Activated CD4-positive, alpha-beta T cell treated with anti-CD3 and anti-CD28 coated beads for 36 hours (primary cell): ENCODE measurements around the gene INPP5A. TPM values are rescaled to one million over a fixed set of nuclear protein-coding genes. Genes with fewer than 3 reads are reported as not detected.
"Not testable (repeated sequence)": the region's sequence is repeated elsewhere in the genome, so short reads cannot be mapped to it uniquely, and the experiment has no call there.

Experiments
- ATAC-seq: fragments of 200-7000 bp; cut with Tn5 transposase; one replicate; pipeline ENCODE4 v1.10.0; 2021; ENCODE audit warnings: mild to moderate bottlenecking, moderate library complexity
- CTCF ChIA-PET: fragments of 350-600 bp; sonication (Branson Sonifier 250); formaldehyde crosslinking; loops from one replicate; lab custom pipeline; 2021; ENCODE audit warnings: antibody characterized with exemption; lab: Charles Lee
- POLR2A ChIA-PET: fragments of 350-600 bp; sonication (Branson Sonifier 250); formaldehyde crosslinking; loops from one replicate; lab custom pipeline; 2021; ENCODE audit warnings: antibody characterized with exemption, inconsistent platforms; lab: Charles Lee
- DNase-seq: peaks from one replicate; pipeline ENCODE4 v3.0.0-alpha.2; 2020
- H3K27ac Mint-ChIP-seq: one replicate; pipeline ENCODE4 v1.8.0; 2021; ENCODE audit warnings: mixed read lengths
- H3K27me3 Mint-ChIP-seq: one replicate; pipeline ENCODE4 v1.8.0; 2021; ENCODE audit warnings: mixed read lengths
- H3K36me3 Mint-ChIP-seq: one replicate; pipeline ENCODE4 v1.8.0; 2021; ENCODE audit warnings: low read depth, mixed read lengths
- H3K4me1 Mint-ChIP-seq: one replicate; pipeline ENCODE4 v1.8.0; 2021; ENCODE audit warnings: mixed read lengths
- H3K4me3 Mint-ChIP-seq: one replicate; pipeline ENCODE4 v1.8.0; 2021; ENCODE audit warnings: mild to moderate bottlenecking, moderate library complexity, mixed read lengths
- H3K9me3 Mint-ChIP-seq: one replicate; pipeline ENCODE4 v1.8.0; 2021; ENCODE audit warnings: low read depth, mixed read lengths
- intact Hi-C, 2 experiments: fragments of 100-400 bp; cut with DNase I in 1 of 2; cut with micrococcal nuclease in 1 of 2; formaldehyde crosslinking; loops; one replicate each; pipeline versions ENCODE4 v1.14.2 to v1.15.1; 2022 to 2024; cut with DNase I, micrococcal nuclease
- total RNA-seq, 2 experiments: library from RNA; stranded (reverse); gene quantifications; one replicate each; pipeline ENCODE4 v1.2.3, GENCODE V29; 2021

INPP5A gene
- 1 to 10 TPM; 8.1 to 9.3 TPM for total RNA-seq

DNA sequence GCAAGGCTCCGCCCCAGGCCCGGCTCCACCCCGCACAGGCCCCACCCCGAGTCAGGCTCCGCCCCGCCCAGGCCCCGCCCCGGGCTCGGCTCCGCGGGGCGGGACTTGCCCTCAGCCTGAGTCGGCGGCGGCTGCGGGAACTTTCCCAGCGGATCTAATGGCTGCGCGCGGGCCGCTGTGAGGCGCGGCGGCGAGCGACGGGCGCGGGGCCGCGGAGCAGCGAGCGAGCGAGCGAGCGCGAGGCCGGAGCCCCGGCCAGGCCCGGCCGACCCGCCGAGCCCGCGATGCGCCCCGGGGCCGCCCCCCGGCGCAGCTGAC, at the start of gene INPP5A:
TSS of gene INPP5A (plus strand) at position 104 of the 318 bp plus-strand sequence. CDS start 310 bp downstream, outside the sequence.
- peak within 1 kb of the TSS; percentile 87 for H3K4me3 Mint-ChIP-seq
- DNase-seq (no peak), ATAC-seq (peak; percentile 89)
- H3K27ac Mint-ChIP-seq, result peak within 1 kb of the TSS; percentile 91
- H3K4me1 Mint-ChIP-seq, result peaks cover 52% of the 10 kb centered on the region
- H3K36me3 Mint-ChIP-seq, result peaks cover 4% of the 10 kb centered on the region
- H3K9me3 Mint-ChIP-seq, result no peaks in the 10 kb centered on the region
- ChIA-PET POLR2A (no interaction called here), CTCF (no interaction called here)
- no peaks in the 10 kb centered on the region for H3K27me3 Mint-ChIP-seq
- intact Hi-C loops, result loop anchor here (1.0 to 5.0 kb wide), 15 partner anchors 84 to 841 kb away; partner anchors contain the start of genes LRRC27 (in 2 of the 2), PAOX (in 2 of the 2), DPYSL4 (in 1 of the 2) and FUOM (in 1 of the 2)

DNA sequence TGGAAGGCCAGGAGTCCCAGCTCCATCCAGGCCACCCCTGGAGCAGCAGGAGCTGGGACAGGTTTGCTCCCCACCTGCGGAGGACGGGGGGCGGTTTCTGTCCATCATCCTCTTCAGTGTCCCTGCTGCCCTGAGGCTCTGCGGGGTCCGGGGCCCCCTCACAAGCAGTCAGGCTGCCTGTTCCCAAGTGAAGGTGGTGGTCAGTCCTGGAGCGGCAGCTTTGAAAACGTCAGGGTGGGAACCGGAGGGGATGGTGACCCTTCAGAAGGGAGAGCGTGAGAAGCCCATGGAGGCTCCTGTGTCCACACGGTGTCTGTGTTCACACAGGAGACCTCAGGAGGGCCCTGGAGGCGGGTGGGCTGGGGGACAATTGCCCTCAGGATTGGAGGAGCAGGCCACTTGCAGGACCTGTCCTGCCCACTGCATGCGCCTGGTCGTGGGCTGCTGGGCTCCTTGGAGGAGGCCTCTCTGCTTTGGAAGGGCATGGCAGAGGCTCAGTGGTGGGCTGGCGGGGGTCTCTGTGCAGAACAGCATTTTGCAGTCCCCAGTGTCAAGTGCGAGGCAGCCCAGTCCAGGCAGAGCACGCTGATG, 49.3 kb upstream of the INPP5A start:
- CTCF ChIA-PET, result no interaction called here
- POLR2A ChIA-PET, result interaction anchor here (0.7 kb wide), 1 partner anchor 43 kb away, joined by 3 read pairs; no protein-coding TSS in a partner anchor
- intact Hi-C loops, result no loop called here
- no peak overlapping the region for H3K4me3 Mint-ChIP-seq
- H3K9me3 Mint-ChIP-seq, result no peaks in the 10 kb centered on the region
- no peaks in the 10 kb centered on the region for H3K27me3 Mint-ChIP-seq
- no peak overlapping the region for H3K27ac Mint-ChIP-seq
- no peaks in the 10 kb centered on the region for H3K4me1 Mint-ChIP-seq
- ATAC-seq (no peak), DNase-seq (peak; percentile 2)
- no peaks in the 10 kb centered on the region for H3K36me3 Mint-ChIP-seq

GRCh38 chr10:132489053-132489703, 48.4 kb upstream of the INPP5A start:
- intact Hi-C loops, result no loop called here

DNA sequence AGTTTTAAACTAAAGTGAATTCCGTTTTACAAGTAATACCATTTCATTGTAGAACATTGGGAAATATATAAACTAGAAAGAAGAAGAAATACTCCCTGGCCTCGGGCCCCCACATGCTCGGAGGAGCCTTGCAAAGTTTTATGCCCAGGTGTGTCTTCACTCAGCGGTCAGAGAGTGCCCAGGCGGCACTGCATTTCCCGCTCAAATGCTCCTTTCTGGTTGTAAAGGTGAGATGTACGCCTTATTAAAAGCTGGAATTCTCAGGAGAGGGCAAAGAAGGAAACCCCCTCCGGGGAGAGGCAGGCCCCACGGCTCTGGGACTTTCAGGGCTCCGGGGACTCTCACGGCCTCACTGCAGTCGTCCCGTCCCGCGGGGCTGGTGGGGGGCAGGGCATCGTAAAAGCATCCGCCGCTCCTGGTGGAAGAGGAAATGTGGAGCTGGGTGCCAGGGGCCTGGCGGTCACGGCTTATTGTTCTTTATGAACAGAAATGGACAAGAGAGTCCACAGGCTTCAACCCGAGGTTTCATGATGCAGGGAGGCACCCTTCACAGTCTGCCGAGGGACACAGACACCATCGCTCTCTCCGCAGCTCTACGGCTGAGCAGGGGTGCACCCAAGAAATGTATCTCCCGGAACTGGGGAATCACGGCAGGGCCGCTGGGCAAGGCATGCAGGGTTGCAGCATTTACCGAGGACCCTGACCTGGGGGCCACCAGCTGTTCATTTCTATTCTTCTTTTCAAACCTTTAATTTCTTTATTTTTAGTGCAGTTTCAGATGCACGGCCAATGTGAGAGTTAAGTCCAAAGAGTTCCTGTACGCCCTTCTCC, 47.7 kb upstream of the INPP5A start:
- no peaks in the 10 kb centered on the region for H3K9me3 Mint-ChIP-seq
- CTCF ChIA-PET, result no interaction called here
- POLR2A ChIA-PET, result no interaction called here
- H3K4me3 Mint-ChIP-seq, result no peak overlapping the region
- intact Hi-C loops, result no loop called here
- DNase-seq (peak; percentile 1), ATAC-seq (no peak)
- no peak overlapping the region for H3K27ac Mint-ChIP-seq
- no peaks in the 10 kb centered on the region for H3K4me1 Mint-ChIP-seq
- H3K27me3 Mint-ChIP-seq, result no peaks in the 10 kb centered on the region
- H3K36me3 Mint-ChIP-seq, result no peaks in the 10 kb centered on the region

More at GRCh38 chr10:132489053-132489703, 48.4 kb upstream of the INPP5A start:
- DNase-seq, result peak; percentile 1
- H3K27me3 Mint-ChIP-seq, result no peaks in the 10 kb centered on the region
- CTCF ChIA-PET, result no interaction called here
- no peak for ATAC-seq
- no peak overlapping the region for H3K27ac Mint-ChIP-seq
- no peaks in the 10 kb centered on the region for H3K36me3 Mint-ChIP-seq
- no peaks in the 10 kb centered on the region for H3K4me1 Mint-ChIP-seq
- no peaks in the 10 kb centered on the region for H3K9me3 Mint-ChIP-seq
- POLR2A ChIA-PET, result no interaction called here
- no peak overlapping the region for H3K4me3 Mint-ChIP-seq

GRCh38 chr10:132491534-132491933, 46.1 kb upstream of the INPP5A start:
- H3K27ac Mint-ChIP-seq, H3K27me3 Mint-ChIP-seq, H3K36me3 Mint-ChIP-seq, POLR2A ChIA-PET, ATAC-seq, H3K9me3 Mint-ChIP-seq, H3K4me3 Mint-ChIP-seq, H3K4me1 Mint-ChIP-seq, intact Hi-C loops, CTCF ChIA-PET: not testable (repeated sequence)
- DNase-seq, result peak; percentile 0

DNA sequence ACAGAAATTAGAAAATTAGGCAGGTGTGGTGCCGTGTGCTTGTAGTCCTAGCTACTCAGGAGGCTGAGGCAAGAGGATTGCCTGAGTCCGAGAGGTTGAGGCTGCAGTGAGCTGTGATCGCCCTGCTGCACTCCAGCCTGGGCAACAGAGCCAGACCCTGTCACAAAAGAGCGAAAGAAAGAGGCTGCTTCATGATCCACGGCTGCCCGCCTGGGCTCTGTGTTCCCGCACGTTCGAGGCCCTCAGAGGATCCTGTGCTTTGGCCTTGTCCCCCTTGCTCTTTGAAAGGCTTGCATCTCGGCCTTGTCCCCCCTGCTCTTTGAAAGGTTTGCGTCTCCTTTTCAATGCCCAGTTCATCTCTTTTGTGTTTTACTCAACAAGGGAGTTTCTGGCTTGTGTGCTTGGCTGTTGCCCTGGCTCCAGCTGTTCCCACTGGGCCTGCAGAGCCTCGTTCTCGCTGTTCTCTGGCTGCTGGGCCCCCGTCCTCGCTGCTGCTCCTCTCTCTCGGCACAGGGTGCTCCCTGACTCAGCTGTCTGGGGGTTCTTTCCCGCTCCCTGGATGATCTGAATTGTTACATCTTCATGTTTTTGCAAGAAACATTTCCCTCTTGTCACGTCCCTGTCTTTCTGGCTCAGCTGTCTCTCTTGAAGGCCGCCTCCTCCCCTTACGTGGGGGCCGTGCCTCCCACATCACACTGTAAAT, 45.1 kb upstream of the INPP5A start:
- intact Hi-C loops, result no loop called here
- Mint-ChIP-seq H3K9me3 (no peaks in the 10 kb centered on the region), H3K4me3 (no peak overlapping the region), H3K36me3 (no peaks in the 10 kb centered on the region), H3K4me1 (no peaks in the 10 kb centered on the region), H3K27me3 (no peaks in the 10 kb centered on the region), H3K27ac (no peak overlapping the region)
- CTCF ChIA-PET, result no interaction called here
- POLR2A ChIA-PET, result interaction anchor here (0.6 kb wide), 1 partner anchor 690 kb away, joined by 6 read pairs; no protein-coding TSS in a partner anchor
- DNase-seq (peak; percentile 0), ATAC-seq (no peak)

DNA sequence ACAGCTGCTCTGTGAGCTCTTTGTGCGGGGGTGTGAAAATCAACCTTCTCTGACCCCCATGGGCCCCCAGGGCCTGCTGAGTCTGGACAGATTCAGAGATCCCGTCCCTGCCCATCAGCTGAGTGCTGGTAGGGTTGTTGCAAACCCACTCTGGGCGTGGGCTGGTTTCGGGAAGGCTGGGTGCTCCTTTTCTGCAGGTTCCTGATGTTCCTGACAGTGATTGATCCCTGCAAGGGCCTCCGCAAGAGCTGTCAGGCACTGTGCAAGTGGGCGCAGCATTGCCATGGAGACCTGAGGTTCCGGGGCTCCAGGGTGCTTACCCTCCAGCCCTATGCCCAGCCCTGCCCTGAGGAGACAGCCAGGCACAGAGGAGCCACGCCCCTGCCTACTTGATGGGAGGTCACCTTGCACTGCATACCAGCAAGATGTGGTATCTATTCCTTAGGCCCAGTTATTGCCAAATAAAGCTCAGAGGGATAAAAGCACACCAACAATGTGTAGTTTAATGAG, 44.3 kb upstream of the INPP5A start:
- Mint-ChIP-seq H3K9me3 (no peaks in the 10 kb centered on the region), H3K36me3 (no peaks in the 10 kb centered on the region), H3K4me3 (no peak overlapping the region), H3K27me3 (no peaks in the 10 kb centered on the region), H3K4me1 (no peaks in the 10 kb centered on the region), H3K27ac (no peak overlapping the region)
- CTCF ChIA-PET, result interaction anchor here (0.6 kb wide), 1 partner anchor 80 kb away, joined by 3 read pairs; no protein-coding TSS in a partner anchor
- intact Hi-C loops, result no loop called here
- POLR2A ChIA-PET, result no interaction called here
- DNase-seq (peak; percentile 3), ATAC-seq (no peak)

DNA sequence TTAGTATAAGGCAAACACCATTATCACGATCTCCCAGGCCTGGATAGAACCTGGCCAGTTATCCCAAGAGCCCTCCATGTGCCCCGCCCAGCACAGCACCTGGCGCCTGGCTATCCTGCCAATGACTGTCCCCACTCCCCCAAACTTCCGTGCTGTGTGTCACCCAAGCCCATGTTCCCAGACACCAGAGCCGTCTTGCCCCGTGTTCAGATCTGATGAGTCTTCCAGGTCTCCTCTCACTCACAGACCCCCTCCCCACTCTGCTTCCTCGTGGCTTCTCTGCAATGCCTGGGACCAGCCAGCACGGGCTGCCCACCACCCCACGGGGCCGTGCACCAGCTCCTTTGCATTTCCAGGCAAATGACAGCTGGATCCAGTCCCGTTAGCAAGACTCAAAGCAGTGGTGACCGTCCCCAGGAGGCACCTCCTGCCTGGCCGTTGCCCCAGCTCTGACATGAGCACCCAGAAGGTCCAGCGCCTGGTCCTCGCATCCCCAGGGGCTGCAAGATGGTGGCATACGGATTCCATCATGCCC, 43.8 kb upstream of the INPP5A start:
- H3K9me3 Mint-ChIP-seq, result no peaks in the 10 kb centered on the region
- H3K27me3 Mint-ChIP-seq, result no peaks in the 10 kb centered on the region
- H3K4me1 Mint-ChIP-seq, result no peaks in the 10 kb centered on the region
- intact Hi-C loops, result no loop called here
- ChIA-PET CTCF (interaction anchor here (0.6 kb wide), 1 partner anchor 81 kb away, joined by 3 read pairs; no protein-coding TSS in a partner anchor), POLR2A (no interaction called here)
- H3K27ac Mint-ChIP-seq, result no peak overlapping the region
- H3K4me3 Mint-ChIP-seq, result no peak overlapping the region
- H3K36me3 Mint-ChIP-seq, result no peaks in the 10 kb centered on the region
- DNase-seq, result peak; percentile 2
- no peak for ATAC-seq

DNA sequence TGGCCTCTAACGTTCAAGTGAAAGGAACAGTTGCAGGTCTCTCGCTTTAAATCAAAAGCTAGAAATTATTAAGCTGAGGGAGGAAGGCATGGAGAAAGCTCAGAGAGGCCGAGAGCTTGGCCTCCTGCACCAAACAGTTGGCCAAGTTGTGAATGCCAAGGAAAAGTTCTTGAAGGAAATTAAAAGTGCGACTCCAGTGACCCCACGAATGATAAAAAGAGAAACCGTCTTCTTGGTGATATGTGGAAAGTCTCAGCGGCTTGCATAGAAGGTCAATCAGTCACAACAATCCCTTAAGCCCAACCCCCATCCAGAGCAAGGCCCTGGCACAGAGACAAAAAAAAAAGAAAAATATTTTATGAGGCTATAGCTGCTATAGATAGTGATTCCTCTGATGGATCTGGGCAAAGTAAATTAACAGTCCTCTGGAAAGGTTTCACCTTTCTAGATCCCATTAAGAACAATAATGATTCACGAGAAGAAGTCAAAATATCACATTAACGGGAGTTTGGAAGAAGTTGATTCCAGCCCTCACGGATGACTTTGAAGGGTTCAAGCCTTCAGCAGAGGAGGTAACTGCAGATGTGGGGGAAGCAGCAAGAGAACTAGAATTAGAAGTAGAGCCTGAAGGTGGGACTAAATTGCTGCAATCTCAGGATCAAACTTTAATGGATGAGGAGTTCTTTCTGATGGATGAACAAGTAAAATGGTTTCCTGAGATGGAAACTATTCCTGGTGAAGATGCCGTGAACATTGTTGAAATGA, 42.5 kb upstream of the INPP5A start:
- no peak for DNase-seq
- intact Hi-C loops, result no loop called here
- H3K9me3 Mint-ChIP-seq, result no peaks in the 10 kb centered on the region
- H3K4me3 Mint-ChIP-seq, result no peak overlapping the region
- ChIA-PET POLR2A (no interaction called here), CTCF (no interaction called here)
- H3K4me1 Mint-ChIP-seq, result no peaks in the 10 kb centered on the region
- no peak overlapping the region for H3K27ac Mint-ChIP-seq
- ATAC-seq, result no peak
- no peaks in the 10 kb centered on the region for H3K36me3 Mint-ChIP-seq
- no peaks in the 10 kb centered on the region for H3K27me3 Mint-ChIP-seq

- no peaks in the 10 kb centered on the region for H3K9me3 Mint-ChIP-seq
- no peak overlapping the region for H3K27ac Mint-ChIP-seq
- no peak overlapping the region for H3K4me3 Mint-ChIP-seq
- peak; percentile 0 for DNase-seq
- no peaks in the 10 kb centered on the region for H3K4me1 Mint-ChIP-seq
- ChIA-PET POLR2A (no interaction called here), CTCF (no interaction called here)
- H3K27me3 Mint-ChIP-seq, result peaks cover 3% of the 10 kb centered on the region
- H3K36me3 Mint-ChIP-seq, result no peaks in the 10 kb centered on the region
- intact Hi-C loops, result no loop called here
- no peak for ATAC-seq
Observed at GRCh38 chr10:132496360-132497062, 41.1 kb upstream of the INPP5A start.
